Liver (tissue), 3 donors: ENCODE results near the gene USP24.

Experiments used
- ATF3 ChIP-seq: IDR thresholded peaks from 2 replicates; pipeline ENCODE4 v1.6.1; 2016; ENCODE audit warnings: antibody characterized with exemption
- CTCF ChIP-seq: fragments of 150-350 bp; IDR thresholded peaks from 2 replicates; pipeline ENCODE4 v1.5.1; 2017; ENCODE audit warnings: improper control_type of control experiment, low read depth, low read length; ENCODE audit not compliant: missing input control
- EGR1 ChIP-seq, 2 donors: IDR thresholded peaks; 2 replicates each; pipeline ENCODE4 v1.6.1; 2016 to 2018; ENCODE audit warnings: antibody characterized with exemption in 2 of 2, low read depth in 2 of 2
- FOXA1 ChIP-seq: IDR thresholded peaks from 2 replicates; pipeline ENCODE4 v1.6.1; 2016; ENCODE audit warnings: antibody characterized with exemption
- JUND ChIP-seq, 2 donors: IDR thresholded peaks; 2 replicates each; pipeline ENCODE4 v1.6.1; 2016; ENCODE audit warnings: antibody characterized with exemption in 2 of 2
- MAX ChIP-seq: IDR thresholded peaks from 2 replicates; pipeline ENCODE4 v1.6.1; 2016; ENCODE audit warnings: antibody characterized with exemption
- NR2F2 ChIP-seq: IDR thresholded peaks from 2 replicates; pipeline ENCODE4 v1.6.1; 2016; ENCODE audit warnings: antibody characterized with exemption
- REST ChIP-seq: IDR thresholded peaks from 2 replicates; pipeline ENCODE4 v1.6.1; 2016; ENCODE audit warnings: antibody characterized with exemption, mild to moderate bottlenecking
- SP1 ChIP-seq: IDR thresholded peaks from 2 replicates; pipeline ENCODE4 v1.6.1; 2018; ENCODE audit warnings: antibody characterized with exemption, mild to moderate bottlenecking
- TAF1 ChIP-seq: conservative IDR thresholded peaks from 2 replicates; pipeline ENCODE4 v1.6.1; 2016; ENCODE audit warnings: antibody characterized with exemption, mild to moderate bottlenecking
- YY1 ChIP-seq: IDR thresholded peaks from 2 replicates; pipeline ENCODE4 v1.6.1; 2016; ENCODE audit warnings: antibody characterized with exemption, mild to moderate bottlenecking
- ZBTB33 ChIP-seq: IDR thresholded peaks from 2 replicates; pipeline ENCODE4 v1.6.1; 2016; ENCODE audit warnings: antibody characterized with exemption
- donor health status: healthy.
- donor health status: healthy.

- TF ChIP-seq ATF3 (no peak), REST (no peak), YY1 (no peak), CTCF (no peak), FOXA1 (no peak), JUND (IDR thresholded peaks at IDR 0.05) (no peak), SP1 (no peak), ZBTB33 (no peak), TAF1 (no peak), EGR1 (IDR thresholded peaks at IDR 0.05; ENCODE audit: low read depth in 2 of 2) (no peak), MAX (no peak), NR2F2 (no peak)
Observed at GRCh38 chr1:55190109-55190508, 25.1 kb downstream of the USP24 start.
